Breast epithelium (tissue), 4 donors: ENCODE data around the gene DYNC2LI1. TPM values are rescaled to one million over a fixed set of nuclear protein-coding genes. Genes with fewer than 3 reads are reported as not detected.

Source experiments
- DNase-seq, 2 donors: peaks; one replicate each; pipeline ENCODE4 v3.0.0-alpha.2; 2019; ENCODE audit warnings: low spot score in 2 of 2
- H3K27ac ChIP-seq, 2 donors: fragments of 200-600 bp; sonication (generic) in 1 of 2; one replicate each; pipeline ENCODE4 v1.5.1; 2016 to 2019; ENCODE audit warnings: mild to moderate bottlenecking in 1 of 2
- H3K27me3 ChIP-seq, 2 donors: fragments of 200-600 bp; sonication (generic) in 1 of 2; one replicate each; pipeline versions ENCODE4 v1.5.1 to v1.6.0; 2017 to 2019; ENCODE audit warnings: control low read depth in 1 of 2, mild to moderate bottlenecking in 1 of 2
- H3K36me3 ChIP-seq: fragments of 200-600 bp; one replicate; pipeline ENCODE4 v1.5.1; 2019
- H3K4me1 ChIP-seq, 2 donors: fragments of 200-600 bp; sonication (generic); one replicate each; pipeline ENCODE4 v1.5.1; 2016 to 2019; ENCODE audit warnings: control low read depth in 1 of 2
- H3K4me3 ChIP-seq, 3 donors: fragments of 200-600 bp; sonication (generic); 1 replicate in 2 of 3; 2 replicates in 1 of 3; pipeline ENCODE4 v1.5.1; 2016 to 2019; ENCODE audit warnings: mild to moderate bottlenecking in 3 of 3, moderate library complexity in 2 of 3
- H3K9me3 ChIP-seq, 2 donors: fragments of 200-600 bp; sonication (generic) in 1 of 2; one replicate each; pipeline ENCODE4 v1.5.1; 2016 to 2019; ENCODE audit warnings: control low read depth in 1 of 2
- POLR2A ChIP-seq: fragments of 450-650 bp; IDR thresholded peaks from one replicate; pipeline ENCODE4 v1.6.1; 2016; ENCODE audit warnings: antibody characterized with exemption, mild to moderate bottlenecking, moderate library complexity
- POLR2AphosphoS5 ChIP-seq, 3 donors: sonication (generic); formaldehyde crosslinking; IDR thresholded peaks; one replicate each; pipeline ENCODE4 v1.6.1; 2017; ENCODE audit warnings: antibody characterized with exemption in 3 of 3
- intact Hi-C: fragments of 100-400 bp; cut with DNase I; formaldehyde crosslinking; loops from one replicate; pipeline ENCODE4 v1.15.1; 2023; ENCODE audit warnings: low total_unique reads
- total RNA-seq, 3 donors: library from RNA; depleted of rRNA; stranded (reverse); fragments of >200 nt; gene quantifications; one replicate each; pipeline ENCODE4 v1.1.0, GENCODE V29; 2016
- TF ChIP-seq, protein P1 (sequence below), 3 donors: fragments of 450-650 bp; IDR thresholded peaks; one replicate each; pipeline ENCODE4 v1.5.1; 2016 to 2017; ENCODE audit warnings: antibody characterized with exemption in 3 of 3, mild to moderate bottlenecking in 3 of 3, moderate library complexity in 3 of 3

The DYNC2LI1 gene
- total RNA-seq, 3 donors from 2014 or later: 30.9 to 52.1 (median 40.6) TPM

DNA sequence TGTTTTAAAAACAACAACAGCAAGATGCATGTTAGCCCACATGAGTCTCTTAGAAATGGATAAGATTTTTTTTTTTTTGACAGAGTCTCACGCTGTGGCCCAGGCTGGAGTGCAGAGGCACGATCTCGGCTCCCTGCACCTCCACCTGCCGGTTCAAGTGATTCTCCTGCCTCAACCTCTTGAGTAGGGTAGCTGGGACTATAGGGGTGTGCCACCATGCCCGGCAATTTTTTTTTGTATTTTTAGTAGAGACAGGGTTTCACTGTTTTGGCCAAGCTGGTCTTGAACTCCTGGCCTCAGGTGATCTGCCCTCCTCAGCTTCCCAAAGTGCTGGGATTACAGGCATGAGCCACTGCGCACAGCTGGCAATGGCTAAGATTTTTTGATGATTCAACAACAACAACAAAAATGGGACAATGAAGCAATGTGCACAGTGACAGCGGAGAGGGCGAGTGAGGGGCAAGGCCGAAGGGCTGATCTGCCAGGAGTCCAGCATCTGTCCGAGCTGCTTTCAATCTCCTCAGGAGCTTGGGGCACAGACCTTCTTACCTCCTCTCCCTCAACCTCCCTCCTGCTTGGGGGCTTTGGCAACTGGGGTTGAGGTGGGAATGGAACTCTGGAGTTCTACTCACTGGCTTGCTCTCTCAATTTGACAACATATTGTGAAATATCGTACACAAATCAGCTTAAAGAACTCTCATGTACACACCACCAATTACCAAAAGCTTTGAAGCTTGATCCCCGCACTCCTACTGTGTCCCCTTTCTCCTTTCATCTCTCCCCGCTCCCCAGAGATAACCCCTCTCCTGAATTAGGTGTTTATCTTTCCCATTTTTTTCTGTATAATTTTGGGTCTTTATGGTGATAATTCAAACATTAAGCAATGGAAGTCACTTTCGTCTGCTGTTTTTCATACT is 68.4 kb downstream of the DYNC2LI1 start:
- H3K4me3 ChIP-seq: no peak overlapping the region
- H3K9me3 ChIP-seq: no peaks in the 10 kb centered on the region
- H3K4me1 ChIP-seq: no peaks in the 10 kb centered on the region
- no peaks in the 10 kb centered on the region for H3K36me3 ChIP-seq
- intact Hi-C loops: no loop called here
- TF ChIP-seq, protein P1, sequence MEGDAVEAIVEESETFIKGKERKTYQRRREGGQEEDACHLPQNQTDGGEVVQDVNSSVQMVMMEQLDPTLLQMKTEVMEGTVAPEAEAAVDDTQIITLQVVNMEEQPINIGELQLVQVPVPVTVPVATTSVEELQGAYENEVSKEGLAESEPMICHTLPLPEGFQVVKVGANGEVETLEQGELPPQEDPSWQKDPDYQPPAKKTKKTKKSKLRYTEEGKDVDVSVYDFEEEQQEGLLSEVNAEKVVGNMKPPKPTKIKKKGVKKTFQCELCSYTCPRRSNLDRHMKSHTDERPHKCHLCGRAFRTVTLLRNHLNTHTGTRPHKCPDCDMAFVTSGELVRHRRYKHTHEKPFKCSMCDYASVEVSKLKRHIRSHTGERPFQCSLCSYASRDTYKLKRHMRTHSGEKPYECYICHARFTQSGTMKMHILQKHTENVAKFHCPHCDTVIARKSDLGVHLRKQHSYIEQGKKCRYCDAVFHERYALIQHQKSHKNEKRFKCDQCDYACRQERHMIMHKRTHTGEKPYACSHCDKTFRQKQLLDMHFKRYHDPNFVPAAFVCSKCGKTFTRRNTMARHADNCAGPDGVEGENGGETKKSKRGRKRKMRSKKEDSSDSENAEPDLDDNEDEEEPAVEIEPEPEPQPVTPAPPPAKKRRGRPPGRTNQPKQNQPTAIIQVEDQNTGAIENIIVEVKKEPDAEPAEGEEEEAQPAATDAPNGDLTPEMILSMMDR (IDR thresholded peaks at IDR 0.05): no peak
- no peak for TF ChIP-seq POLR2AphosphoS5 (IDR thresholded peaks at IDR 0.05)
- no peak for TF ChIP-seq POLR2A
- DNase-seq: peak in 1 of 2 donors; percentile 4
- no peaks in the 10 kb centered on the region for H3K27me3 ChIP-seq
- H3K27ac ChIP-seq: no peak overlapping the region

DNA sequence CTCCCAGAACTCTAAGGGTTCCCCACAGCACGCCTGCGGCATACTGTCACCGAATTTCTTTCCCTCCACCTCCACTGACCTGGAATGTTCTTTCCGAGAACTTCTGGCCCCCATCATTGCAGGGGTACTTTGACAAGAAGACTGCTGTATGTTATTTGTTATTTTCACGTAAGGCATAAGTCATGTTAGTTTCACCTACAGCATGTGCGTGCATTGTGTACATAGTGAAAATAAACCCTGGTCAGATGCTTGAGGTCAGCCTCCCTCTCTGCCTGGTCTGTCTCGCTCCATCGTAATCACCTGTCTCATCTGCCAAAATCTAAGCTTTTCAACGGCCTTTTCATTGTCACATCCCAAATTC is 69.0 kb downstream of the DYNC2LI1 start:
- no peak for DNase-seq
- intact Hi-C loops: no loop called here
- TF ChIP-seq POLR2A: no peak
- no peak for TF ChIP-seq POLR2AphosphoS5 (IDR thresholded peaks at IDR 0.05)
- TF ChIP-seq, protein P1 (IDR thresholded peaks at IDR 0.05): no peak
- Histone ChIP-seq H3K4me1 (no peaks in the 10 kb centered on the region), H3K27ac (no peak overlapping the region), H3K4me3 (no peak overlapping the region), H3K36me3 (no peaks in the 10 kb centered on the region), H3K9me3 (no peaks in the 10 kb centered on the region), H3K27me3 (no peaks in the 10 kb centered on the region)

DNA sequence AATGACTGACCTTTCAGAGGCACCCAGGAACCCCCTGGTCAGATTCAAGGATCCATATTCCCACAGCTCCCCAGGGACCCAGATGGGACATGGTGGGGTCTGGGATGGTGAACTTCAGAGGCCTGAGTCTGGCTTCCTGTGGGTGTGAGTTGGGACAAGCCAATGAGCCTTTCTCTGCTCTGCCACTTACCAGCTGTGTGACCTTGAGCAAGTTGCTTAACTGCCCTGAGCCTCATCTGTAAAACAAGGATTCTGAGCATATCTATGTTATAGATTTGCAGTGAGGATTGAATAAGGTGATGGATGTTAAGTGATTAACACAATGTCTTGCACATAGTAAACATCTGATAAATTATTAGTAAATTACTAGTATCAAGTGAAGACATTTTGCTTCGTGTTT is 71.3 kb downstream of the DYNC2LI1 start:
- intact Hi-C loops: no loop called here
- no peak for TF ChIP-seq POLR2AphosphoS5 (IDR thresholded peaks at IDR 0.05)
- no peak for TF ChIP-seq POLR2A
- TF ChIP-seq, protein P1 (IDR thresholded peaks at IDR 0.05): no peak

GRCh38 chr2:43846140-43846793 is 72.4 kb downstream of the DYNC2LI1 start:
- no peak for DNase-seq
- no peak overlapping the region for H3K27ac ChIP-seq
- no peak for TF ChIP-seq POLR2AphosphoS5 (IDR thresholded peaks at IDR 0.05)
- TF ChIP-seq POLR2A: no peak
- TF ChIP-seq, protein P1 (IDR thresholded peaks at IDR 0.05): no peak
- H3K36me3 ChIP-seq: no peaks in the 10 kb centered on the region
- no peak overlapping the region for H3K4me3 ChIP-seq
- no peaks in the 10 kb centered on the region for H3K9me3 ChIP-seq
- no peaks in the 10 kb centered on the region for H3K27me3 ChIP-seq
- intact Hi-C loops: no loop called here
- no peaks in the 10 kb centered on the region for H3K4me1 ChIP-seq

More for the DNA sequence above, 71.3 kb downstream of the DYNC2LI1 start:
- Histone ChIP-seq H3K9me3 (no peaks in the 10 kb centered on the region), H3K27me3 (no peaks in the 10 kb centered on the region), H3K27ac (no peak overlapping the region), H3K4me3 (no peak overlapping the region), H3K4me1 (no peaks in the 10 kb centered on the region), H3K36me3 (no peaks in the 10 kb centered on the region)
- DNase-seq: no peak

GRCh38 chr2:43848214-43848613 is 74.4 kb downstream of the DYNC2LI1 start:
- no peak overlapping the region for H3K27ac ChIP-seq
- peaks cover 0 to 13% of the 10 kb centered on the region in 2 donors for H3K27me3 ChIP-seq
- H3K9me3 ChIP-seq: no peaks in the 10 kb centered on the region
- DNase-seq: no peak
- no peak overlapping the region for H3K4me3 ChIP-seq
- TF ChIP-seq POLR2A (no peak), POLR2AphosphoS5 (IDR thresholded peaks at IDR 0.05) (no peak)
- TF ChIP-seq, protein P1 (IDR thresholded peaks at IDR 0.05): no peak
- intact Hi-C loops: no loop called here
- no peaks in the 10 kb centered on the region for H3K4me1 ChIP-seq
- no peaks in the 10 kb centered on the region for H3K36me3 ChIP-seq
